Activated naive CD4-positive, alpha-beta T cell treated with anti-CD3 and anti-CD28 coated beads, Interleukin-2, amount 10 ng/mL, durations not matched to agents 7 days and 5 days (primary cell): Measurements from ENCODE around the gene TBC1D14.

ENCODE experiments used
- CTCF ChIA-PET: fragments of 350-600 bp; sonication (Branson Sonifier 250); formaldehyde crosslinking; loops from one replicate; lab custom pipeline; 2021; ENCODE audit warnings: antibody characterized with exemption; lab: Charles Lee
- DNase-seq: peaks from one replicate; pipeline ENCODE4 v3.0.0-alpha.2; 2020
- H3K27ac Mint-ChIP-seq: one replicate; pipeline ENCODE4 v1.8.0; 2021; ENCODE audit warnings: mild to moderate bottlenecking, moderate library complexity, mixed read lengths
- H3K27me3 Mint-ChIP-seq: one replicate; pipeline ENCODE4 v1.8.0; 2021; ENCODE audit warnings: mild to moderate bottlenecking, mixed read lengths
- H3K36me3 Mint-ChIP-seq: one replicate; pipeline ENCODE4 v1.8.0; 2021; ENCODE audit warnings: mixed read lengths
- H3K4me1 Mint-ChIP-seq: one replicate; pipeline ENCODE4 v1.8.0; 2021; ENCODE audit warnings: mixed read lengths
- H3K4me3 Mint-ChIP-seq: one replicate; pipeline ENCODE4 v1.8.0; 2021; ENCODE audit warnings: mild to moderate bottlenecking, moderate library complexity, mixed read lengths
- H3K9me3 Mint-ChIP-seq: one replicate; pipeline ENCODE4 v1.8.0; 2021; ENCODE audit warnings: mixed read lengths

The TBC1D14 gene

DNA sequence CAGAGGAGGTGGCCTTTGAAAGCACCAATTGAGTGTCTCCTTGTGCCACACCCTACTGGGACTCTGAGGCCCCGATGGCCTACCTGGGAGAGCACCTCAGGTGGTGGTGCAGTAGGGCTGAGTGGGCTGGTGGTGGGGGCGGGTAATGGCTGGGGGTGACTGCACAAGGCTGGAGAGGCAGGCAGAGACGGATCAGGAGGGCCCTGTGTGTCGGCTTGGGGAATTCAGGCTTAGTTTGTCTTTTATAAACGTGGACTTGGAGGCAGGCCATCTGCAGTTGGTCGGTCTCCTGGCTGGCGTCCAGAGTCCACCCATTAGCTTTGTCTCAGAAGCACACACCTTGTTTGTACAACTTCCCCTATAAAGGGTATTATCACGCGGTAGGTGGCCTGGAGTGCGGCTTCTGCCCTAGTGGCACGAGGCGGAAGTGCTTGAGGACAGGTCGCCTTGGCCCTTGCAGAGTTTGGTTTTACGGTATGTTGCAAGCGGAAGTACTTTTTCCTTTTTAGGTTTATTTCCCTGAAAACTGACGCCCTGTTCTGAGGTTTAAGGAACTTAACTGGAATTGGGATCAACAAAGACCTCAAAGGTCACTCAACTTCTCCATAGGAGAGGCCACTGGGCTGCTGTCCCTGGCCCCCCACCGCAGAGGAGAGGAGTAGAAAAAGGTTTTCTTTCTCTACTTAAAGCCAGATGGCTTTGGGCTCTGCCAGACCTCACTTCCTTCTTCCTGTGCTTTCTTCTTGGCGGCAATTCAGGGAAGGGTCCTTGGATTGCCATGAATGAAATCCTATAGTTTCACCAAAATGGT is 8.0 kb downstream of the TBC1D14 start:
- Mint-ChIP-seq H3K27me3 (no peaks in the 10 kb centered on the region), H3K4me3 (peak overlapping the region; percentile 40), H3K9me3 (no peaks in the 10 kb centered on the region), H3K27ac (peak overlapping the region; percentile 90), H3K36me3 (peaks cover 8% of the 10 kb centered on the region), H3K4me1 (peaks cover 73% of the 10 kb centered on the region)
- CTCF ChIA-PET: interaction anchor here (0.8 to 2.8 kb wide), 7 partner anchors 9 to 153 kb away, joined by 3 to 15 read pairs (median 5); no protein-coding TSS in a partner anchor
- peak; percentile 59 for DNase-seq

- H3K36me3 Mint-ChIP-seq: peaks cover 15% of the 10 kb centered on the region
- no peaks in the 10 kb centered on the region for H3K27me3 Mint-ChIP-seq
- peak overlapping the region; percentile 40 for H3K4me3 Mint-ChIP-seq
- CTCF ChIA-PET: interaction anchor here (0.8 to 2.3 kb wide), 3 partner anchors 8 to 27 kb away, joined by 3 to 15 read pairs (median 3); no protein-coding TSS in a partner anchor
- H3K27ac Mint-ChIP-seq: peak overlapping the region; percentile 90
- H3K4me1 Mint-ChIP-seq: peaks cover 75% of the 10 kb centered on the region
- H3K9me3 Mint-ChIP-seq: no peaks in the 10 kb centered on the region
- DNase-seq: peak; percentile 49
Measured at GRCh38 chr4:6918338-6918737, 8.7 kb downstream of the TBC1D14 start.

DNA sequence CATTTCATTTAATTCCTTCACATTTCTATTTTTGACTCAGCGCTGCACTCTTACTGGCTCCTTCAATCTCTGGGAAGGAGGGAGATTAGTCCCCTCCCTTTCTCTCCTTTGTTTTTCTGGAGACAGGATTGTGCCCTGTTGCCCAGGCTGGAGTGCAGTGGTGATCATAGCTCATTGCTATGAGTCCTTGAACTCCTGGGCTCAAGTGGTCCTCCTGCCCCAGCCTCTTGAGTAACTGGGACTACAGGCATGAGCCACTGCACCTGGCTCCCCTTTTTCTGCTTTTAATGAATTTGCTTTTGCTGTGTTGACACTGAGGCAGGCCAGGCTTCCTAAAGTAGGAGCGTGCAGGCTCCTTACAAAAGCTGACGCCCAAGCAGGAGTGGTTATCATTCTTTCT is 10.5 kb downstream of the TBC1D14 start:
- H3K27me3 Mint-ChIP-seq: no peaks in the 10 kb centered on the region
- peak overlapping the region; percentile 56 for H3K27ac Mint-ChIP-seq
- H3K4me3 Mint-ChIP-seq: no peak overlapping the region
- CTCF ChIA-PET: interaction anchor here (1.2 kb wide), 1 partner anchor 9 kb away, joined by 3 read pairs; no protein-coding TSS in a partner anchor
- DNase-seq: no peak
- H3K4me1 Mint-ChIP-seq: peaks cover 71% of the 10 kb centered on the region
- no peaks in the 10 kb centered on the region for H3K9me3 Mint-ChIP-seq
- peaks cover 30% of the 10 kb centered on the region for H3K36me3 Mint-ChIP-seq

DNA sequence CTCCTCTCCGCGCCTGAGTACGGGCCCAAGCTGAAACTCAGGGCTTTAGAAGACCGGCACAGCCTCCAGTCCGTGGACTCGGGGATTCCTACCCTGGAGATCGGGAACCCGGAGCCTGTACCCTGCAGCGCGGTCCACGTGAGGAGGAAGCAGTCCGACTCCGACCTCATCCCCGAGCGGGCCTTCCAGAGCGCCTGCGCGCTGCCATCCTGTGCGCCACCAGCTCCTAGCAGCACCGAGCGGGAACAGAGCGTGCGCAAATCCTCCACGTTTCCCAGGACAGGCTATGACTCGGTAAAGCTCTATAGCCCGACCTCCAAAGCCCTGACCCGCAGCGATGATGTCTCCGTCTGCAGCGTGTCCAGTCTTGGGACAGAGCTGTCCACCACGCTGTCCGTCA is 13.9 kb downstream of the TBC1D14 start:
- no peak overlapping the region for H3K27ac Mint-ChIP-seq
- H3K36me3 Mint-ChIP-seq: peaks cover 49% of the 10 kb centered on the region
- H3K9me3 Mint-ChIP-seq: no peaks in the 10 kb centered on the region
- no peaks in the 10 kb centered on the region for H3K27me3 Mint-ChIP-seq
- CTCF ChIA-PET: interaction anchor here (0.7 to 1.2 kb wide), 3 partner anchors 12 to 120 kb away, joined by 3 to 5 read pairs (median 4); partner anchors contain the start of gene TADA2B
- peaks cover 71% of the 10 kb centered on the region for H3K4me1 Mint-ChIP-seq
- H3K4me3 Mint-ChIP-seq: no peak overlapping the region
- DNase-seq: no peak

- peaks cover 56% of the 10 kb centered on the region for H3K36me3 Mint-ChIP-seq
Measured at GRCh38 chr4:6924361-6924779, 14.7 kb downstream of the TBC1D14 start.

DNA sequence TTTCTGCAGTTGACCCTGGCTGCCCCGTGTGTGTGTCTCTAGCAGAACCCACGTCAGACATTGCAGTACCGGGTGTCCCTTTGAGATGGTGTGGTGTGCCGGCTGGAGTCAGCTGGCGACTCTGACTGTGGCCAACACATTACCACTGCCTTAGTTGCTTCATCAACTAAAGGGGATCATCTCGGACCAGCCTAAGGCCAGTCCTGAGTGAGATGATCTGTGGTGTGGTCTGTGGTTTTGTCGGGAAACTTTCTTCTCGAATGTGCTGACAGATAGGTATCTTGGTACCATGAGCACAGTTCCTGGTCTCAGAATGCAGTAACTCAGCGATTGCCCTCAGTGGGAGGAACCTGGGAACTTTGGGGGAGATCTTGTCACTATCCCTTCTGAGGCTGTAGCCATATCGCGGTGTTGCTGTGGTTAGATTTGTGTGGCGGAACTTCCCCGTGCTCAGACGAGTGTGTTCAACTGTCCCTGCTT is 15.8 kb downstream of the TBC1D14 start:
- no peaks in the 10 kb centered on the region for H3K27me3 Mint-ChIP-seq
- no peak for DNase-seq
- H3K4me3 Mint-ChIP-seq: peak overlapping the region; percentile 43
- peaks cover 61% of the 10 kb centered on the region for H3K36me3 Mint-ChIP-seq
- H3K9me3 Mint-ChIP-seq: no peaks in the 10 kb centered on the region
- peaks cover 77% of the 10 kb centered on the region for H3K4me1 Mint-ChIP-seq
- peak overlapping the region; percentile 87 for H3K27ac Mint-ChIP-seq
- CTCF ChIA-PET: interaction anchor here (1.1 to 3.1 kb wide), 3 partner anchors 8 to 49 kb away, joined by 3 to 15 read pairs (median 6); no protein-coding TSS in a partner anchor

More at GRCh38 chr4:6924361-6924779, 14.7 kb downstream of the TBC1D14 start:
- Mint-ChIP-seq H3K4me3 (no peak overlapping the region), H3K27ac (peak overlapping the region; percentile 81), H3K4me1 (peaks cover 75% of the 10 kb centered on the region), H3K9me3 (no peaks in the 10 kb centered on the region), H3K27me3 (no peaks in the 10 kb centered on the region)
- CTCF ChIA-PET: no interaction called here
- DNase-seq: no peak

DNA sequence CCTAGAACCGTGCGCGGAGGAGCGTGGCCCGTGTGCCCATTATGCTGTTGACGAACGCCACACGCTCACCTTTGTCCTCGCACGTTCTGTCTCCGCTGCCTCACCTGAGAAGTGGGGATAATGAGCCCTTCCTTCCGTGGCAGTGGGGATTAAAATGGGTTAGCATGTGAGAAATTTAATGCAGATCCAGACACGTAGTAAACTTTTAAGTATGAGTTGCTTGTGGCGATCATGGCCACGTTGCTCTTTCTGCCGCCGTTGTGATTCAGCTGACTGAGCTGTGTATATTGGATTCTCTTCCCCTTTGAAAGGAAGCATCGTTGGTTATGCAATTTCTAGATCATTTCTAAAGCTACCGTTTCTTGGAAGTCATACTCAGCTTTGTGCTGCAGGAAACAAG is 16.5 kb downstream of the TBC1D14 start:
- H3K27me3 Mint-ChIP-seq: no peaks in the 10 kb centered on the region
- no peaks in the 10 kb centered on the region for H3K9me3 Mint-ChIP-seq
- H3K4me1 Mint-ChIP-seq: peaks cover 71% of the 10 kb centered on the region
- DNase-seq: peak; percentile 38
- peak overlapping the region; percentile 36 for H3K4me3 Mint-ChIP-seq
- peaks cover 61% of the 10 kb centered on the region for H3K36me3 Mint-ChIP-seq
- H3K27ac Mint-ChIP-seq: peak overlapping the region; percentile 87
- CTCF ChIA-PET: interaction anchor here (1.1 to 3.1 kb wide), 9 partner anchors 8 to 144 kb away, joined by 3 to 15 read pairs (median 4); no protein-coding TSS in a partner anchor

DNA sequence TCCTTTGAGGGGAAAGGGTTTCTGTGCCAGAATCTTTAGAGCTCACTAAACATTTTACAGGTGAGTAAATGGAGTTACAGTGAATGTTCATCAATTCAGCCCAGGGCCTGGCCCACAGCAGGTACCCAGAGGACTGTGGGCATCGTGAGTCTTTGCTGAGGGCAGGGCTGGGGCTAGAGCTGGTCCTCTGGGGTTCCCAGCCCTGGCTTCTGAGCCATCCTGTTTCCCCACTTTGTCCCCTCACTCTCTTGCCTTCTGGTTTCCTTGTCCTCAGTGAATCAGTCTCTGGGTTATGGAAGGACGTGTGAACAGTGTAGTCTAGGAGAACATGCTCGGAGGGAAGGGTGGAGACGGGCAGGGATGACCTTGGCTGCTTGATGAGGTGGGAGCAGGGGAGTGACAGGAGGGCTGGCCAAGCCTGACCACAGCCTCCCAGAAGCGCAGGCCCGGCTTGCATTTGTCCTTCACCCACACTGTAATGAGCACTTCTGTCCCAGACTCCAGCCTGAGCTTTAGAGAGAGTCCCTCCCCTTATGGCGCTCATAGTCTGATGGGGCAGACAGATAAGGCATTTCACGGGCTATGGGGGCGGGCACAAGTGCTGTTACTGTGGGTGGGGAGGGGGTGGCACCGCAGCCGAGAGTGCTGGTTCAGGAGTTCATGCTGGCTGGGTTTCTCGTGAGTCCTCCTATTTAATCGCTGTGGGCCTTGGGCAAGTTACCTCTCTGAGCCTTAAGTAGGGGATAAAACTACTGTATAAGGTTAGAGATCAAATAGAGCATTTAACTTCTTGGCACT is 17.3 kb downstream of the TBC1D14 start:
- Mint-ChIP-seq H3K9me3 (no peaks in the 10 kb centered on the region), H3K27me3 (no peaks in the 10 kb centered on the region), H3K4me1 (peaks cover 72% of the 10 kb centered on the region), H3K36me3 (peaks cover 66% of the 10 kb centered on the region), H3K27ac (peak overlapping the region; percentile 87), H3K4me3 (peak overlapping the region; percentile 36)
- DNase-seq: peak; percentile 83
- CTCF ChIA-PET: interaction anchor here (0.6 to 3.1 kb wide), 9 partner anchors 9 to 143 kb away, joined by 3 to 15 read pairs (median 4); no protein-coding TSS in a partner anchor

DNA sequence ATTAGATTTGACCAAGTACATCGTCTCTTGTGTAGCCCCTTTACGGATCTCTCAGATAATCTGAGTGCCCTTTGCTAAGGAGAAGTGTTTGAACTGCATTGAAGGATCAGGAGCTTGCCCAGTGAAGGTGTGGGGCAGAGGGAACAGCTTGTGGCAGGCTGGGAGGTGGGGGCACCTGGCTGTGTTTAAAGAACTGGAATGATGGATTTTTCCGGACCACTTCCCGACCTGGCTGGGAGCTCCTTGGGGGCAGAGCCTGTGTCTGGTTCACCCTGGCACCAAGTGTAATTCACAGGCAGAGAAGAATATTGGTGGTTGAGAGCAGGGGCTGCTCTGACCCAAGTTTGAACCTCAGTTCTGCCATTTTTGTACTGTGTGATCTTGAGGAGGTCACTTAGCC is 18.5 kb downstream of the TBC1D14 start:
- peaks cover 65% of the 10 kb centered on the region for H3K36me3 Mint-ChIP-seq
- no peaks in the 10 kb centered on the region for H3K9me3 Mint-ChIP-seq
- no peak overlapping the region for H3K4me3 Mint-ChIP-seq
- peaks cover 65% of the 10 kb centered on the region for H3K4me1 Mint-ChIP-seq
- H3K27me3 Mint-ChIP-seq: no peaks in the 10 kb centered on the region
- no peak overlapping the region for H3K27ac Mint-ChIP-seq
- no peak for DNase-seq
- CTCF ChIA-PET: interaction anchor here (1.3 kb wide), 1 partner anchor 19 kb away, joined by 3 read pairs; no protein-coding TSS in a partner anchor

DNA sequence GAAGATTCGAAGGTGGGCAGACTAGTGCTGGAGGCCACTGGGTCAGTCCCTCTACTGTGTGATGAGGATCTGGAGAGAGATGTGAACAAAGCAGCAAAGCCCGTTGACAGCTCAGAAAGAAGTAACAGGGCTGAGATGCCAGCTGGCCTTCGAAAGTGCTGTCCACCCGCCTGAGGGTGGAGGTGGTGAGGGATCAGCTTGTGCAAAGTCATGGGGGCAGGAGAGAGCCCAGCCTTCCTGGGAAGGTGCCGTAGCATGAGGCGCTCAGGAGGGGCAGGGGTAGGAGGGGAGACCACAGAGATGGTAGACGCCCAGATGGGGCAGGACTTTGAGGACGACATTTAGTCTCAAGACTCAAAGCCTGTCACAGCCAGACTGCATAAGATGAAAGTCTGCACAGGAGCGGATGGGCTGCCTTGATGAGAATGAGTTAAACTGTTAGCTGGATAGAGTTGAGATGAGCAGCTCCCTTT is 19.7 kb downstream of the TBC1D14 start:
- Mint-ChIP-seq H3K27me3 (no peaks in the 10 kb centered on the region), H3K4me3 (no peak overlapping the region)

DNA sequence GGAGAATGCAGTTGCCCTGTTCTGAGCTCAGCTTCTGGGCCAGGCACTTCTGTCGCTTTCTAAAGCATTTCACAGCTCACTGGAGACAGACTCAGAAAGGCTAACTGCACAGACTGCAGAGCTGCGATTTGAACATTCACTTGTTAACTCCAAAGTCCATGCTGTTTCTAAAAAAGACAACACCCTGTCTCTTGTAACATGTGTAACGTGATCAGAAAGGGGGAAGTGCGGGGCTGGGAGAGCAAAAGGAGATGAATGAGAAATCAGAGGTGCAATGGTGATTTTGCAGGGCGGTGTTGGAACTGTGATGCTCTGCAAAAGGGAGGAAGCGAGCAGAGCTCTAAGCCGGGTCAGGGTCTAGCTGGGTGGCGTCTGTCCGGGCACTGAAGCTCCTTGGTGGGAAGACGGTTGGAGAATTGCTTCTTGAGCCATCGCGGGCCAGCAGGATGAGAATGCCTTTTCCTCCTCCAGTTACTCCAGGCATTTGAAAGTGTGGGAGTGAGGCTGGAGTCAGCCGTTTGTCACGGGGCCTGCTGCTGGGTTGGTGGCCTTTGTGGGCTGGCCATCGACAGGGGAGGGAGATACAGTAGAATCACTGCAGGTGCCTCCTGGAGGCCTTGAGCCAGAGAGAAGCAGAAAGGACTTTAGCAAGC is 20.3 kb downstream of the TBC1D14 start:
- no peak for DNase-seq
- CTCF ChIA-PET: interaction anchor here (1.1 kb wide), 1 partner anchor 10 kb away, joined by 3 read pairs; no protein-coding TSS in a partner anchor
- H3K9me3 Mint-ChIP-seq: no peaks in the 10 kb centered on the region
- no peak overlapping the region for H3K27ac Mint-ChIP-seq
- H3K4me1 Mint-ChIP-seq: peaks cover 62% of the 10 kb centered on the region
- no peaks in the 10 kb centered on the region for H3K27me3 Mint-ChIP-seq
- H3K36me3 Mint-ChIP-seq: peaks cover 60% of the 10 kb centered on the region
- no peak overlapping the region for H3K4me3 Mint-ChIP-seq

More for the DNA sequence above, 19.7 kb downstream of the TBC1D14 start:
- CTCF ChIA-PET: interaction anchor here (1.1 kb wide), 1 partner anchor 9 kb away, joined by 3 read pairs; no protein-coding TSS in a partner anchor
- Mint-ChIP-seq H3K9me3 (no peaks in the 10 kb centered on the region), H3K27ac (peak overlapping the region; percentile 11), H3K36me3 (peaks cover 64% of the 10 kb centered on the region), H3K4me1 (peaks cover 67% of the 10 kb centered on the region)
- DNase-seq: no peak

DNA sequence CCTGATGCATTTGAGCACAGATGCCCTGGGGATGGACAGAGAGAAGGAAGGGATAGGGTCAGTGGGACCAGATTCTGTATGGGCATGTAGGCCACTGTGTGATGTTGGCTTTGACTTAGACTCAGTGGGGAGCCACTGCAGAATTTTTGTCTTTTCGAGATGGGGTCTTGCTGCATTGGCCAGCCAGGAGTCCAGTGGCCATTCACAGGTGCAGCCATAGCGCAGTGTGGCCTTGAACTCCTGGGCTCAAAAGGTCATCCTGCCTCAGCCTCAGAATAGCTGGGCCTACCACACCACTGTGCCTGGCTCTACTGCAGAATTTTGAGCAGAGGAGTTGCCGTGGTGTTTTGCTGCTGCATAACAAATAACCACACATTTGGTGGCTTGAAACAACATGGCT is 22.8 kb downstream of the TBC1D14 start:
- Mint-ChIP-seq H3K4me1 (peaks cover 45% of the 10 kb centered on the region), H3K36me3 (peaks cover 49% of the 10 kb centered on the region), H3K4me3 (no peak overlapping the region), H3K27me3 (no peaks in the 10 kb centered on the region), H3K27ac (no peak overlapping the region), H3K9me3 (peaks cover 1% of the 10 kb centered on the region)
- CTCF ChIA-PET: no interaction called here
- DNase-seq: no peak

DNA sequence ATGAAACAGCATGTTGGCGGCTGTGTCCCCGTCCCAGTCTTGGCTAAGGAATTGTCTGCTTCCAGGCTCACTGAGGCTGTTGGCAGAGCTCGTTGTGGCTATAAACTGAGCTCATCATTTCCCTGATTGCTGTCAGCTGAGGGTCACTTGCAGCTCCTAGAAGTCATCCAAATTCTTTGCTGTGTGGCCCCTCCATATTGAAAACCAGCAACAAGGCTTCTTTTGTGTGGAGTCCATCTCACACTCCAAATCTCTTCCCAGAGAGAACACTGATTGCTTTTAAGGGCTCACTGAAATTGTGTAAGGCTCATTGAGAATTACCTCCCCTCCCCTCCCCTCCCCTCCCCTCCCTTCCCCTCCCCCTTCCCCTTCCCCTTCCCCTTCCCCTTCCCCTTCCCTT is 23.3 kb downstream of the TBC1D14 start:
- CTCF ChIA-PET: no interaction called here
- H3K4me1 Mint-ChIP-seq: peaks cover 43% of the 10 kb centered on the region

More for the DNA sequence above, 23.3 kb downstream of the TBC1D14 start:
- Mint-ChIP-seq H3K27ac (no peak overlapping the region), H3K4me3 (no peak overlapping the region), H3K9me3 (peaks cover 1% of the 10 kb centered on the region), H3K36me3 (peaks cover 48% of the 10 kb centered on the region), H3K27me3 (no peaks in the 10 kb centered on the region)
- DNase-seq: no peak
